Stromal cell of bone marrow (primary cell): ENCODE data around the gene TJP1.
"Not testable (repeated sequence)": the region's sequence is repeated elsewhere in the genome, so short reads cannot be mapped to it uniquely, and the experiment has no call there.

Experiments used
- DNase-seq: peaks from one replicate; pipeline ENCODE4 v3.0.0-alpha.2; 2012; ENCODE audit warnings: low read depth

The TJP1 gene

DNA sequence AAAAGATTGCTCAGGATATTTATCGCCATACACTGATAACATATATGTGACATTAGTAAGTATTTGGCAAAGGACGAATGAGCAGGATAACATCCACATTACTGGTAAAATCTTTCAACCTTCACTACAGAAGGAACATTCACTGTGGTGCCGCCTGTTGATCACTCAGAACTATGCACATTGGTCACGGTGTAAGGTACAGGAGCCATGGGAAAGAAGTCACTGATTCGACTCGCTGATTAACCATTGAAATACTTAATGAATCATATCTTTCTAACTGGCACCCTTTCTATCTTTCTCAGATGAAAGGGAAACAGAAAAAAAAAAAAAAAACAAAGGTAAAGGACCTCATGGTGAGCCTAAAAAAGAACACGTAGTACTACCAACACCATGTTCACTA, 68.8 kb downstream of the TJP1 start:
- DNase-seq, result no peak

DNA sequence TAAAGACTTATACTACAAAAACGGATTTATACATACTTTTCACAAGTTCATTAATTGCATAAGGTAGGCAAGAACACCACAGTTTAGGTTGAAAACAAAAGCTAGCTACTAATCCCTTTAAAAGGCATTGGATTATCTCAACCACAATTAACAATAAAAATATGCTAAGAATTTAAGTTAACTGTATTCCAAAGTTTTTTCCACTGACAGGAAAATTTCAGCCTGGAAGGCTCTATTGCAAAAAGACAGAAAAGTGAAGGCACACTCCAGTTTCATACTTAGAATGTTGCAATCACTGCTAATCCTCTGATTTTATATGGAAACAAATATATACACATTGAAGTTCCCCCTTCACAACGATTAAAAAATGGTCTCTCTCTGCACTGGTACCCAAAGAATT, 71.5 kb downstream of the TJP1 start:
- DNase-seq, result no peak

DNA sequence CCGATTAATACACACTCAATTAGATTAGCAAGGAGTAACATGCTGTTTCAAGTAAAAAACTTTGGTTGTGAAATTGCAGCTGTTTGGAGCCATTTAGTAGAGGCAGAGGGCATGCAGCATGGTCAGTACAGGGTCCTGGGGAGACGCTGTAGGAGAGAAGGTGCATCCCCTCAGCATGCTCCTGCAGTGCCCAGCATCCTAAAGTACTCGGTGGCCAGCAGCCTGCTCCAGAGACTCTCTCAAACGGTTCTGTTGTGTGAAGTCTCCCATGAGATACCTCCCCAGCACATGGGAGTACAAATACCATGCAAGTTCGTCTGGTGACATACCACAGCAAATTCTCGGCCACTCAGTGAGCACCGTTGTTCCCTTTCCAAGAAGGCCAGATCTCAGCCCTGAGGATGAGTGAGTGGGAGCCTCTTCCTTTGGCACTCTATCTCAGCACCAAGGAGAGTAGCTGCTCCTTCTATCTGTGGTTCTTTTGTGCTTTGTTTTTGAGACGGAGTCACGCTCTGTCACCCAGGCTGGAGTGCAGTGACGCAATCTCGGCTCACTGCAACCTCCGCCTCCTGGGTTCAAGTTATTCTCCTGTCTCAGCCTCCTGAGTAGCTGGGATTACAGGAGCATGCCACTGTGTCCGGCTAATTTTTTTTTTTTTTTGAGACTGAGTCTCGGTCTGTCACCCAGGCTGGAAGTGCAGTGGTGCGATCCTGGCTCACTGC, 72.7 kb downstream of the TJP1 start:
- DNase-seq, result no peak

DNA sequence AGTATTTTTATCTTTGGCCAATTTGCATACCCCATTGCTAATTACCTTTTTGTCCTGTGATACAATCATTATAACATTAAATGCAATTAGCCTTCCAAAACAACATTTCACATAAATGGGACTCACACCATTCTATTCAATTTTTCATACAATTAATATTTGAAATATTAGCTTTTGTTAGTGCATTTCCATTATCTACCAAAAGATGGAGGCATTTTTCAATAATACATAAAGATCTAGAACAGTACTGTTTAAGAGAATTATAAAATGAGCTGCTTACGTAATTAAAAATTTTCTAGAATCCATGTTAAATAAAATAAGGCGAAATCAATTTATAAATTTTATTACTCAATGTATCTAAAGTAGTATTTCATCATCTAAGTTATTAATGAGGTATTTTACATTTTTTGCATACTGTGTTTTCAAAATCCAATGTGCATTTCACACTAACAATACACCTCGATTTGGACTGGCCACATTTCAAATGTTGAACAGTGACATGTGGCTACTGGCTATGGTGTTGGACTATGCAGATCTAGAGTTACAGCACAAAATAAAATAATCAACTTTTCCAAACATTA, 74.3 kb downstream of the TJP1 start:
- no peak for DNase-seq

DNA sequence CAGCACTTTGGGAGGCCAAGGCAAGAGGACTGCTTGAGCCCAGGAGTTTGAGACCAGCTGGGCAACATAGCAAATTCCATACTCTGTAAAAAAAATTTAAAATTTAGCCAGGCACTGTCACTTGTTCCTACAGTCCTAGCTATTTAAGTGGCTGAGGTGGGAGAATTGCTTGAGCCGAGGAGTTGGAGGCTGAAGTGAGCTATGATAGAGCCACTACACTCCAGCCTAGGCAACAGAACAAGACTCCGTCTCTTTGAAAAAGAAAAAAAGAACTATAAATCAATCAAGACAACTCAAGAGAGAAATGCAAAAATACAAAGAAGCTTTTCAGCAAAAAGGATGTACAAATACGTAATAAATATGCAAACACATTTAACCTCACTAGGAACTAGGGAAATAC, 78.8 kb downstream of the TJP1 start:
- no peak for DNase-seq

DNA sequence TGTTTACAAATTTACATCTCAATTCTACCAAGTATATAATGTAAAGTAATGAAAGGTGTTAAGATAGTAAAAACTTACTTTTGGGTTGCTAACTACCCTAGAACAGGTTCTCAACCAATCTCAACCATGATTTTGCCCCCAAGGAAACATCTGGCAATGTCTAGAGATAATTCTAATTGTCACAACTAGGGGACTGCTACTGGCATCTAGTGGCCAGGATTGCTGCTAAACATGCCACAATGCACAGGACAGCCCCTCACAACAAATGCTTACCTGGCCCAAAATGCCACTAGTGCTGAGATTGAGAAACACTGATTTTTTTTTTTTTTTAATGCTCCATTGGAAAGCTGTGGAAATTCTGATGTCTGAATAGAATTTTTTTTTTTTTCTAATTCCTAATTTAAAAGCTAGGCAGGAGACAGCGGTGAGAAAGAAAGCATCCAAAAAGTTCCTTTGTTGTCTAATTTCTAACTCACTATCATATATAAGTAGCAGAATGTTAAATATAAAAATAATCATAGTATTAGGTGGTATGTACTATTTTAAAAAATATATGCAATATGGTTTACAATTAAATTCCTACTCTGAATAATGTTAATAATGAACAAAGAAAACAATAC, 81.5 kb downstream of the TJP1 start:
- DNase-seq, result no peak

DNA sequence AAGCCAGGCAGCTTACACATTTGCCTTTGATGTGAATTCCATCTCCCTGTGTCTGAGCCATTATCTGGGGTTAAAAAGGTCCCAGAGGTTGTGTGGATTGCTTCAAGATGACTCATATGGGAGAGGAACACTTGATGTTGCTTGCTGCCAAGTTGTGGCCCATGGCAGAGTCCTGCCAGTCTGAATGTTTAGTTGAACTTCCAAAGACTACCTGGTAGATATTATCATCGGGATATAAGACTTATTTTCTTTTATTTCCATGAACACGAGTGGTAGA, 85.6 kb downstream of the TJP1 start:
- DNase-seq, result no peak

DNA sequence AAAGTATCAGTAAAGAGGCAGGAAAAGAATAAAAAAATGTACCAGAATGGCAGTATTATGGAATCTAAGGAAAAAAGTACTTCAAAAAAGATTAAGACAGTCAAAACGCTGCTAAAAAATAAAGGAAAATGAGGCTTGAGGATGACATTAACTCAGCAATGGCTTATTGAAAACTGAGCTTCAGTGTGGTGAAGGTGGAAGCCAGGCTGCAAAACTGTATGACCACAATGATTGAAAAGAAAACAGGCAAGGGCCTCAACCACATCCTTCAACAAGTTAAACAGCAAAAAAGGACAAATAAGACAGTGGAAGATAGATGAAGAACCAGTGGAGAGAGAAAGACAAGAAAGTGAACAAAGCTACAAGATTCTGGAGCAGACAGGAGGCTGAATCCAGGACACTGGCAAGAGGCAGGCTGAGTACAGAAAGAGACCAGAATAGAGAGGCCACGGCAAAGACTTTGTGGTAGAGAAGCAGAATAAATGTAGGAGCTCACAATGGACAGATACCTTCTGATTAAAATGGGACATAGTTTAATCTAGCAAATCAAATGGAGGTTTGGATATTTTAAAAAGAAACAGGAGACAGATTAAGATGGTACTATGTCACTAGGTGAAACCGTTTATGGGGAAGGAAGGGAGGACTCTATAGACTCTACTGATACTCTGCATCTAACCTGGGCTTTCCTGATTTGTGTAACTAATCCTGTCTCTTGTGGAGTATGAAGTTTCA, 86.1 kb downstream of the TJP1 start:
- DNase-seq, result no peak

DNA sequence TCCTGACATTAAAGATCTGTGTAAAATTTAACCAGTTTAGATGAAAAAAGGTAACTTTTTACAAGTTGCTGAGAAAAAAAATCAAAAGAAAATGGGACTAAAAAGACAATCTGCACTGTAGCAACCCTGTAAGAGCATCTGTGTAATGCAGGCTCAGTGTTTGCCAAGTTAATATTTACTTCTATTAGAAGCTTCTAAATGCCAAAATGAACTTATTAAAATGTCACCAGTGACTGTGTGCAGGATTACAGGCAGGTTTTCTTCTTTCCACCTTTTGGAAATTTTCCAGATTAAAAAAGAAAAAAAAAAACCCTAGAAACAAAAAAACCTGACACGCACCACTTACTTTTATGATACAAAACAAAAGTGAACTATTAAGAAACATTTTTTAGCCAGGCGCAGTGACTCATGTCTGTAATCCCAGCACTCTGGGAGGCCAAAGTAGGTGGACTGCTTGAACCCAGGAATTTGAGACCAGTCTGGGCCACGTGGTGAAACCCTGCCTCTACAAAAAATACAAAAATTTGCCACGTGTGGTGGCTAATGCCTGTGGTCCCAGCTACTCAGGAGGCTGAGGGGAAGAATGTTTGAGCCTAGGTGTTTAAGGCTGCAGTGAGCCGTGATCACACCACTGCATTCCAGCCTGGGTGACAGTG, 87.2 kb downstream of the TJP1 start:
- no peak for DNase-seq

DNA sequence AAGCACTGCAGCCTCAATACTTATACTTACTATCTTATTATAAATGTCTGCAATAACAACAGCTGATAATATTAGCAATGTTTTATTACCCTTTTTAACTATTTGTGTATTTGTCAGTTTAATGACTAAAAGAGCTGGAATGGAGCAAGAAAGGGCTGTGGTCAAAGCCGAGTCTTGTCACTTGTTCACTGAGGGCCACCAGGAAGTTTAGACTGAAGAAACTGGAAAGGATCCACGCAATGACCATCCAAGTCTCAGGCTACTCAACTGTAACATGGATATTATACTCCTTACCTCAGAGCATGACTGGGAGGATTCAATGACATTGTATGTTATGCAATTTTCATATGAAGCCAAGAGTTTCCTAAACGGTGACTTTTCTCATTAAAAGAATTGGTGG, 90.4 kb downstream of the TJP1 start:
- DNase-seq, result no peak

DNA sequence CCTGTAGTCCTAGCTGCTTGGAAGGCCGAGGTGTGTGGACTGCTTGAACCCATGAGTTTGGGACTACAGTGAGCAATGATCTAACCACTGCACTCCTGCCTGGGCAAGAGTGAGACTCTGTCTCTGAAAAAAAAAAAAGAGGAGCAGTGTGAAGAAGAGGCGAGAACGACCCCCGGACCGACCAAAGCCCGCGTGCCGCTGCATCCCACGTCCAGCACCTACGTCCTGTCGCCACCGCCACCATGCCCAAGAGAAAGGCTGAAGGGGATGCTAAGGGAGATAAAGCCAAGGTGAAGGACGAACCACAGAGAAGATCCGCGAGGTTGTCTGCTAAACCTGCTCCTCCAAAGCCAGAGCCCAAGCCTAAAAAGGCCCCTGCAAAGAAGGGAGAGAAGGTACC, 91.8 kb downstream of the TJP1 start:
- DNase-seq, result not testable (repeated sequence)

DNA sequence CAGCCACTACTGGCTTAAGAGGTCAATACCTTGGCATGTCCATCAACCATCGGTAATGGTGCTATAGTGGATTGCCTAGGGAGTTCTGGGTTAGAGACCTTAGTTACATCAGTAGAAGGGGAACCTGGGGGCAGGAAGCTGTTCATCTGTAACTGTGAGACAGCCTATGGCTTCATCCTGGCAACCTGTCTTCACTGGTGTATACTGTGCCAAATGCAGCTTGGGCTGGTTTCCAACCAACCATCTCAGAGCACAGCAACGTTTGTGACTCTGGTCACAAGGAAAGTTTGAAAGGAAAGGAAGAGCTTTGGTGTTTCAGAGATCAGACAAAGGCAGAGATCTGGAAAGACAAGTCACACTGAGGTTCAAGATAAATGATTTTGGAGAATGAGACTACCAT, 93.8 kb downstream of the TJP1 start:
- DNase-seq, result no peak

DNA sequence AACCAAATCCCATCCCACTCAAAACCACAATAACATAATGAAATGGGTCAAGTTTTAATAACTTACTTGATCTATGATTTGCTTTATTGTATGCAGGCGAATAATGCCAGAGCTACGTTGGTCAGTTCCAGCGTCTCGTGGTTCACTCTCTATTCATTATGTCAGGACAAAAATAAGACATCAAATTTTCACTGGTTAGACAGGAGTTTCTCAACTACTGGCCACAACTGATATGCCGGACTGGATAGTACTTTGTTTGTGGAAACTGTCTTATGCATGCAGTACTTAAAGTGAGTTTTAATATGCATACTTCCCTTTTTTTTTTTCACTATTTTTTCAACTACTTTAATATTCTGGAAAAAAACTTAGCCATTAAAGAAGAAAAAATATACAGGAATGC, 94.4 kb downstream of the TJP1 start:
- no peak for DNase-seq

DNA sequence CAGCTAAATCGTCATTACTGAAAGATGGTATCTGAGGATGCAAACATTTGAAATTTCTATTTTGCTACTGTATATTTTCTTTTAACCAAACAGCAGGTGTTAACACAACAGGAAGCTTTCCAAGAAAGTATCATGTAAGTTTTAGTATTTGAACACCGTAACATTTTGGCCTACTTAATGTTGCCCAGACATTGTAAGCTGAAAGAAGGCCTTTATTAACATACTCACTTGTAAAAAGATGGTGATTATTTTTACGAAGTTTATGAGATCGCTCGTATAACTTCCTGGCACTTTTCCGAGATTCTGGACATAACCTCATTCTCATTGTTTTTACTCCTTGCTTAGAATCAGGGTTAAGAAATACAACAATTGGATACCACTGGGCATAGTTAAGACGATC, 95.7 kb downstream of the TJP1 start:
- DNase-seq, result no peak

DNA sequence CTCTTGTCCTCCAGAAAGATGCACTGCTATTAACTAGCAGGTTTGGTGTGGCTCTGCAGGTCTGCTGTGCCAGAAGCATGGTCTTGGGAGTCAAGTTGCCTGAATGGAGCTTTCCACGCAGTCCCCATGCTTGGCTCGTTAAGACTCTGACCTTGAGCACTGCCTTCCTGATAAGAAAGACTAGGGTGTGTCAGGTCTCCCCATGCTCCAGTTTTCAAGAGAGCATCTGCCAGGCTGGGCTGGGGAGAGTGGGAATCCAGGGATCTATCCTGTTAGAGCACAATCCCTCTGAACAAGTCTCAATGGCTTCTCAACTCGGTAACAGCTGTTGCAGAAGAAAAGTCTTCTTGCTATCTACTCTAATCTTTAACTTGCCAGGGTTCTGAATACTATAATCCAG, 98.2 kb downstream of the TJP1 start:
- DNase-seq, result no peak

DNA sequence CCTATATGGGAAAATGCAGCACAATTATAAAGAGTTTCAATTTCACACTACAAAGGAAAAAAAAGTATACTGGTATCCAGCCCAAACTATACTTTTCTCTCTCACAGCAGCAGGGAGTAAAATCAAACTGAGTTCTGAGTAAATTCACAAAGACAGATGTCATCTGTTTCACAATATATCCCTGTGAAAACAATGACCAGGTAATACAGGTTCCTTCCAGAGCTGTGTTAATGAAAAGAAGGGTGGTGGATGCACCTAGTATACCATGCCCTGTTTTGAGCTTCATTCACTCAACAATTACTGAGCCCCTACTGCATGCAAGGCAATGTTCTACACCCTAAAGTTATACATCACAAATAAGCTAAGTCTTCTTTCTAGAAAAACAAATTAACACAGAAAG, 108.5 kb downstream of the TJP1 start:
- no peak for DNase-seq

DNA sequence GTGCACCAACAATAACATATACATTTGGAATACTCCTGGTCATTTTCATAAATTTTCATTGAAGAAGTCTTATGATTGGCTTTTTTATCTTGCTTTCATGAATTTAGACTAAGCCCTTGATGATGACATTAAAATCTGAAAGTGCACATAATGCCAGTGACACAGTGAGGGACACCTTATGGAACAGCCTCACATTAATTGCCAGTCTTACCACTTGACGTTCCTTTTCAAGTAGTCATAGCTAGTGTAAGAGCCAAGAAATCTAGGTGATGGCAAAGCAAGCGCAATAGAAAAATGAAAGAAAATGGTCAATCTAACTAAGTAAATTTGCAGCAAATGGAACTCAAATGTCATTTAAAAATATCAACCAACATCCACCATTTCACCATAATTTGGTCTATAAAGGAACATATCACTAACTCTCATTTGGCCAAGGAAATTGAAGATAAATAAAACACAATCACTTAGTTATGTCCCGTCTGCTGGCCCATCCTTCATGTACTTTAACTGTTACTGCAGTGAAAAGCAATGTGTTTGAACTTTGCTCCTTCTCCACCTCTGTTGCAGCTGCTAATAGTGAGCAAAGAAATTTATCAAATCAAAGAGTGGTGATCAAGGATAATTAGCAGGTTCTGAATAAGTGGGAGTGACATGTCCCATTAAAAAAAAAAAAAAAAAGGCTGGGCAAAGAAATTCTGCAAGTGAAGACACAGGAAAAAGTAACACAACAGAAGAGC, 110.0 kb downstream of the TJP1 start:
- DNase-seq, result no peak

DNA sequence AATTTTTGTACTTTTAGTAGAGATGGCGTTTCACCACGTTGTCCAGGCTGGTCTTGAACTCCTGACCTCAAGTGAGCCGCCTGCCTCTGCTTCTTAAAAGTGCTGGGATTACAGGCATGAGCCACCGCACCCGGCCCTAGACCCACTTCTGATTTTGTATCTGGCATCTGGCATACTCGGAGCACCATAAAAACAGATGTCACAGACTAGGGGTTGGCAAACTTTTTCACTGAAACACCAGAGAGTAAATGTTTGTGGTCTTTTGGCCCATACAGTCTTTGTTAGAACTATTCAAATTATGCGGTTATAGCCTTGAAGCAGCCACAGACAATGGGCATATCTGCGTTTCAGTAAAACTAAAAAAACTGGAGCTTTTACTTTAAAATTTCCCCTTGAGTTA, 110.7 kb downstream of the TJP1 start:
- no peak for DNase-seq

DNA sequence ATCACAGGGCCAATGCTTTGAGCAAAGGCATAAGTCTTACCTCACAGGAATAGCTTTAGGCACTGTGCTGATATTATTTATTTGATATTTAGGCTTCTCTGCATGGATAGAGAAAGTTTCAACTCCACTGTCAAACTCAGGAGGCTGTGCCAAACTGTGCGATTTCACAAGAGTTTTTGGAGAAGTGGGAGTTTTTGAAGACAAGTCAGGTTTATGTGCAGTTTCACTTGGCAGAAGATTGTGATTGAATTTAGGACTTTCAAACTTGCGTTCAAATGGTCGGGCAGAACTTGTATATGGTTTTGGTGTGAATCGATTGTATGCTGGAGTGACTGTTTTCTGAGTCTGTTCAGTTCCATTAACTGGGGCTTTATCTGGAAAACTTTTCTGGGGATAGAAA, 113.7 kb downstream of the TJP1 start:
- no peak for DNase-seq

DNA sequence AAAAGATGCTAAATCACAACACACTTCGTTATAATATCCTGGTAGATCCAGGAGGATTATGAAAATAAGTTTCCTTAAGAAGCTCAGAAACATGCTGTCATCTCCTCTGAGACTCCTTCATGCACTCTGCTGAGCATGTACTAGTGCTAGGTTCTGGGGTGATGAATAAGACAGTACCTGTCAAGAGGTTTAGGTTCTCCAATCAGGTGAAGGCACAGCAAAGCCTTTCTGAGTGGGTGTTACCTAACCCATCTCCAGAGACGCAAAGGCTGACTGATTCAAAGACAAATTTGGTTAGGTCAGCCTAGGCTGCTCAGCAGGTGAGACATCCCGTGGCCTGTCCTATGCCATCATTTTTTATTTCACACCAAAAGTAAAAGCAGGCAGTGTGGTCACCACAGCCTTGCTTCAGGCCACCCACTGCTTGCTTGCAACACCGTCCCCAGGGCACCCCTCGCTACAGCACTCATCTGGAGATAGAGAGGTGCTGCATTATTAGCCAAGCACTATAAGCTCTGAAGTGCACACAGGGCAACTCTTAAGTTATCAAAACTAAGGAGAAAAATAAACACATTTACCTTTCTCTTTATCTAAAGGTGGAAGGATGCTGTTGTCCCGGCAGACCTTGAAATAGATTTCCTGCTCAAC, 117.2 kb downstream of the TJP1 start:
- DNase-seq, result no peak

DNA sequence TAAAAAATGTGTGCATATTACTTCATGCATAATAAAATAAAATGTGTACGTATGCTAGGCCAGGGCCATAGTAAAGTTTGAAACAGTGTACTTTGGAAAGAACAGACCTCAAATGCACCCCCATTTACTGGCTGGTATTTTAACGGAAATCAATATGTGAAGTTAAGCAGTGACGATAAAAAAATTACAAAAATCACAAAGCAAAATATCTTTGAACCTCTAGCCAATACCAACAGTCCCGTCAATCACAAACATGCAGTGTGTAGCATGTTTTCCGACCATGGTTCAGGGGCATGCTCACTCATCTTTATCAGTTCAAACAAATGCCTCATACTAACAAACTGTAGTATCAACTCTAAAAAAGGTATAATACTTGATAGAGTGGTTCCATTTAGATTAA, 121.1 kb downstream of the TJP1 start:
- DNase-seq, result no peak

DNA sequence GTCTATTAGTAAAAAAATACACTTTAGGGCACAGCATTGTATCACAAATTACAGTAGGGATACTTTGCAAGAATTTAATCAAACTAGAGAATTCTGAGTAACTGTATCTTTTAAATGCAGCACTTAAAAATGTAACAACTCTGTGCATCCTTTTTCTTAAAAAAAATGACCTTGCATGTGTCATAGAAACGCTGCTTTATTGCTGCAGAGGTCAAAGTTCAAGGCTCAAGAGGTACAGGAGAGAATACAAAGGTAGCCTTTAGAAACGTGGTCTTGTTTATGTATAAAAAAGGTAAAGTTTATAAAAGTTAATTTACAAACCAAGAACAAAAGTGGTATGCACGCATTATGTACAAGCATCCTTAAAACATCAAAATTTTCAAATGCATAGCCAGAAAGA, 122.0 kb downstream of the TJP1 start:
- no peak for DNase-seq
